Measurements from ENCODE around the gene ADAMTS12. TPM values are rescaled to one million over a fixed set of nuclear protein-coding genes. Genes with fewer than 3 reads are reported as not detected.

ADAMTS12 gene
- total RNA-seq, 3 donors from 2014 or later: 4.4 to 17.4 (median 15.0) TPM

GRCh38 chr5:33934176-33934575 is 42.4 kb upstream of the ADAMTS12 start:
- Histone ChIP-seq H3K4me1 (peaks cover 0 to 4% of the 10 kb centered on the region in 2 donors), H3K27ac (no peak overlapping the region), H3K36me3 (no peaks in the 10 kb centered on the region), H3K9me3 (no peaks in the 10 kb centered on the region), H3K27me3 (peaks cover 8 to 34% of the 10 kb centered on the region in 2 donors), H3K4me3 (no peak overlapping the region)
- intact Hi-C loops (cut with DNase I; ENCODE audit: low total_unique reads): no loop called here
- TF ChIP-seq CTCF (IDR thresholded peaks at IDR 0.05) (no peak), POLR2AphosphoS5 (IDR thresholded peaks at IDR 0.05) (no peak), POLR2A (IDR thresholded peaks at IDR 0.05) (no peak)
- DNase-seq (ENCODE audit: low spot score in 2 of 2): no peak

- intact Hi-C loops (cut with DNase I; ENCODE audit: low total_unique reads): no loop called here
- DNase-seq (ENCODE audit: low spot score in 2 of 2): no peak
- Histone ChIP-seq H3K27ac (no peak overlapping the region), H3K4me3 (no peak overlapping the region), H3K4me1 (peaks cover 0 to 4% of the 10 kb centered on the region in 2 donors), H3K9me3 (no peaks in the 10 kb centered on the region), H3K36me3 (no peaks in the 10 kb centered on the region), H3K27me3 (peaks cover 8 to 30% of the 10 kb centered on the region in 2 donors)
- TF ChIP-seq POLR2AphosphoS5 (IDR thresholded peaks at IDR 0.05) (no peak), CTCF (IDR thresholded peaks at IDR 0.05) (no peak)
Observed at GRCh38 chr5:33933723-33934169, 42.0 kb upstream of the ADAMTS12 start.

GRCh38 chr5:33931136-33931535 is 39.3 kb upstream of the ADAMTS12 start:
- H3K4me1 ChIP-seq: no peaks in the 10 kb centered on the region
- no peak for TF ChIP-seq POLR2A (IDR thresholded peaks at IDR 0.05)
- no peak for TF ChIP-seq CTCF (IDR thresholded peaks at IDR 0.05)
- no peak for TF ChIP-seq POLR2AphosphoS5 (IDR thresholded peaks at IDR 0.05)
- intact Hi-C loops (cut with DNase I; ENCODE audit: low total_unique reads): no loop called here
- no peak overlapping the region for H3K4me3 ChIP-seq
- H3K27me3 ChIP-seq: peaks cover 0 to 4% of the 10 kb centered on the region in 2 donors
- H3K27ac ChIP-seq: no peak overlapping the region
- no peaks in the 10 kb centered on the region for H3K9me3 ChIP-seq
- H3K36me3 ChIP-seq: no peaks in the 10 kb centered on the region
- DNase-seq (ENCODE audit: low spot score in 2 of 2): no peak

- no peak overlapping the region for H3K27ac ChIP-seq
- intact Hi-C loops (cut with DNase I; ENCODE audit: low total_unique reads): loop anchor here (10.0 kb wide), 1 partner anchor 1375 kb away; no protein-coding TSS in a partner anchor
Observed at GRCh38 chr5:33929925-33930690, 38.3 kb upstream of the ADAMTS12 start.

More at GRCh38 chr5:33929925-33930690, 38.3 kb upstream of the ADAMTS12 start:
- no peaks in the 10 kb centered on the region for H3K36me3 ChIP-seq
- TF ChIP-seq CTCF (IDR thresholded peaks at IDR 0.05): no peak
- no peak for TF ChIP-seq POLR2AphosphoS5 (IDR thresholded peaks at IDR 0.05)
- TF ChIP-seq POLR2A (IDR thresholded peaks at IDR 0.05): no peak
- H3K27me3 ChIP-seq: no peaks in the 10 kb centered on the region
- no peak overlapping the region for H3K4me3 ChIP-seq
- DNase-seq (ENCODE audit: low spot score in 2 of 2): no peak
- H3K4me1 ChIP-seq: no peaks in the 10 kb centered on the region
- no peaks in the 10 kb centered on the region for H3K9me3 ChIP-seq
